Hematopoietic multipotent progenitor cell treated with erythropoietin and hydrocortisone succinate and interleukin-3 and kit ligand, for 6 days (in vitro differentiated cells): ENCODE data around the gene NDRG2.
"Not testable (repeated sequence)": the region's sequence is repeated elsewhere in the genome, so short reads cannot be mapped to it uniquely, and the experiment has no call there.

Experiments
- DNase-seq: peaks from one replicate; pipeline ENCODE4 v3.0.0-alpha.2; 2015

NDRG2 gene

DNA sequence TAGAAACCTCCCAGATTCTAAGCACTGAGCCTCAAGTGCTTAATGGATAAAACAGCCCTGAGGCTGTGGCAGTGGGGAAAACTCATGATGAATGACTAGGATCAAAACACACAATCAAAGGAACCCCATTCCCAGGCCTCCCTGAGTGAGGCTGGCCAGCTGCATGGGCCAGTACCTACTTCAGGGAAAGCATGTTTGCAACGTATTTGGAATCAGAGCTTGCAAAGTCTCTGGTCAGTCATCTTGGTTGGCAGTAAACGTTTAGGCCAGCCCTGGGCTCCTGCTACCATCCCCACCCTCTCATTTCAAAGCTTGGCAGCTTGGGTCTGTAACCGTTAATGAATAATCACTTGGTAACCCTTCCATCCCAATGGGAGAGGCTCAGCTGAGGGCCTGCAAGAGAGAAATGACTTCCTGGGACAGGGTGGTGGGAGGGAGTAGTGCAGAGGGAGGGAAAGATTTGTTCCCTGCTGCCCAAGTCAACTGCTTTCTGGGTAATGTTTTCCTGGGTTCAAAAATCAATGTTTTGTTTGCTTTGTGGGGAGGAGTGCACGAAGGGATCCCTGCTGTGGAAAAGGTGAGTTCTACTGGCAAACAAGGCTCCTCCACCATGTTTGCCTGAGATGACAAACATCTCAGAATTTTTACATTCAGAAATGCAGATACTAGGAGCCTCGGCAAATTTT, 30.7 kb upstream of the NDRG2 start:
- DNase-seq: no peak

GRCh38 chr14:21054768-21055145, 29.9 kb upstream of the NDRG2 start:
- no peak for DNase-seq

DNA sequence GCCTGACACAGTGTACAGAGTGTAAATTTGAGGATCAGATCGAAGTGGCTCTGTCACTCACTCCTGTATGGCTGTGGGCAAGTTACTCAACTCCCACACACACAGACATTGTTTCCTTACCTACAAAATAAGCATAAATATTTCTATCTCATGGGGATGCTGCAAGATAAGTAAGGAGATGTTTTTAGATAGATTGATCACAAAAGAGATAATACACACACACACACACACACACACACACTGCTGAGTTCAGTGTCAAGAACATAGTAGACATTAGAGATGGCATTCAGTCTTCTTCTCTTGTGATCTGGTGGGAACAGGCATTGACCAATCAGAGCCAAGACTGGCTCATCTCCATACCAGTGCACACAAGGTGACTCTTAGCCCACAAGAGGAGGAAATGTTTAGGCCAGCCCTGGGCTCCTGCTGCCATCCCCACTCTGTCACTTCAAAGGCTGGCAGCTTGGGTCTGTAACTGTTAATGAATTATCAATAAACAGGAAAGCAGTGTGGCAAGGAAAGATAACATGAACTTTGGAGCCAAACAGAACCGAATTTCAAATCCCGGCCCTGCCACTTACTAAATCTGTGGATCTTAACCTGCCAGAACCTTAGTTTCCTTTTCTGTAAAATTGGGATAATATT, 29.4 kb upstream of the NDRG2 start:
- no peak for DNase-seq

- no peak for DNase-seq
These were observed 28.6 kb upstream of the NDRG2 start for GRCh38 chr14:21053184-21054122.

DNA sequence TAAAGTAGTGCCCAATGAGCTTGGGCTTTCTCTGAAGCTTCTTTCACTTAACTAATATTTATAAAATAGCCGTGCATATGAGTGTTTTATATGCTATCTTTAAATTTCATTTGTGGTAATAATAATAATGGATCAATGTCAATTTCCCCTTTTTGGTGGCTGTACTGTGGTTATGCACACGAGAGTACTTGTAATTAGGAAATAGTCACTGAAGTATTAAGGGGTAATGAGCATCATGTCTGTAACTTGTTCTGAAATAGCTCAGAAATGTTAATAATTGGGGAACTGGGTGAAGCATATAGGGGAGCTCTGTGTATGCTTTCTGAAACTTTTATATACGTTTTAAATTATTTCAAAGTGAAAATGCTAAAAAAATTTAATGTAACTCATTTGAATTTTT, 25.7 kb upstream of the NDRG2 start:
- no peak for DNase-seq

DNA sequence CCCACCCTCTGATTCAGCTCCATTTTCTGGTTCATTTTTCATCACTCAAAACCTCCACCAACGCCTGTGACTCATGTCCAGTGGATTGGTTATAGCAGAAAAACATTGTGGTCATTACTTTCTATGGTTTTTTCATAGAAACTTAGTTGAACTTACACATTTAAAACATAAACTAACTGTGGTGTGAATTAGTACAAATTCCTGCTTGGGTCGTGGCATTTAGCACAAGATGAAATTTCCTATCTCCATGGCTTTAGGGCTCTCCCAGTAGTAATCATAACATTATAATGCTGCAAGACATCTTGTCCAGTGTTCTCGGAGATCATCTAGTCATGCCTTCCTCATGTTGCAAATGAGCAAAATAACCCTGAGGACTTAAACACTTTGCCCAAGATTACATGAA, 24.4 kb upstream of the NDRG2 start:
- no peak for DNase-seq

DNA sequence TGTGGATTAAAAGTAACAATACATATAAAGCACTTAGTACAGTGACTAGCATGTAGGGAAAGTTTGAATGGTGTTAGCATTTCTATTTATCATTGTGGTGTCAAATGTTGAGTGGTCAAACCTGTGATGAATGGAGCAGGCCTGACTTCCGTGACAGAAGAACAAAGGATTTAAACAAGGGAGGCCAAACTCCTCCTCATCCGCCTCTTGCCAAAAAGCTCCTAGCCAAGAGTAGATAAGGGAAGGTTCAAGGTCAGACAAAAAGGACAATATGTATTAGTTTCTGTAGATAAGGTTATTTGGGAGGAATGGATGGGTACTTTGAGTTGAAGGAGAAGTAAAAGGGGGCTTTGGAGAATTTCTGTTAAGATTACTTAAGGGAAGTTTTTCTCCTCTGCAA, 23.8 kb upstream of the NDRG2 start:
- DNase-seq: no peak

DNA sequence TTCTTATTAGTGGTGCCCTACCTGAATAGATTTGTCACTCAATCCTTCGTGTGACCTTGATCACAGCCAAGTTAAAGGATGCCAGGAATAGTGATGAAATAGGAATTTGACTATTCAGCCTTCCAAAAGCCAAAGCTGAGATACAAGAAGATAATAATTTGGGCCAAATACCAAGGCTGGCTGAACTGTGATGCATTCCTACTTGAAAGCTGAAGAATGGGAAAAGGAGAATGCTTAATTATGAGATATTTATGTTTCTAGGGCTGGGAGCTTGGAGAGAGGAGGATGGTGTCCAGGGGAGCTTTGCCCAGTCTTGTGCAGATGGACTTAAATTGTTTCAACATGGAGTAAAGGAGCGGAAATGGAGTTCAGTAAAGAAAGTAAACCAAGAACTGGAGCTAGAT, 22.5 kb upstream of the NDRG2 start:
- DNase-seq: no peak

- DNase-seq: peak; percentile 86
These were observed 19.2 kb upstream of the NDRG2 start for GRCh38 chr14:21043974-21044618.

GRCh38 chr14:21043387-21043973, 18.6 kb upstream of the NDRG2 start:
- DNase-seq: no peak

- no peak for DNase-seq
These were observed 18.1 kb upstream of the NDRG2 start for GRCh38 chr14:21042918-21043317.

DNA sequence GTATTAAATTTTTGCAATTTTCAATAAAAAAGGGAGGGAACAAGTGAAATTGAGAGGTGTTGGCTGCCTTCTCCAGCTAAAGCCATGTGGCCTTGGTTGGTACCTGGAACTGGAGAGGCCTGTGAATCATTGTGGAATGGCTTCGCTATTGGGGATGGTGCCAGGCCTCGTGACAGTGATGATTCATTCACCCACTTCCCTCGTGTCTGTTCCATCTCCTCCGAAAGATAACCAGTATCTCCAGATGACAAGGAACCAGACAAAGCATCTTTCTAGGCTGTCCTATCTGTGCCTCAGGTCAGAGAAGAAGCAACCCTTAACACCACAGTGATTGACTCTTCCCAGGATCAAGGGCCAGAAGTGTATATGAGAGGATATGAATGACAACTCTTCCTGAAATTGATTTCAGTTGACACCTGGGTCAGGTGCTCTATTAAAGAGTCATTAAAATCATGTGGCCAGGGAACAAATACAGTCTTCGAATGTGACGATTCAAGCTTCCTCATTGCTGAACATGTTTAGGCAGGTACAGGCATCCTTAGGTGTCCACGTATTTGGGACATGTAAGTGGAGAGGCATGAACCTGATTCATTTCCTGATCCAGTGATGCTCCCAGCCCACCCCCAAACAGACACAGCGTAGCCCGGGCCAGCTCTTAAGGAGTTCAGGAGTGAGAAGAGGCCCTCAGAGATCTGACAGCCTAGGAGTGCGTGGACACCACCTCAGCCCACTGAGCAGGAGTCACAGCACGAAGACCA, 17.0 kb upstream of the NDRG2 start, which contains the start of gene RNASE7:
Gene RNASE7, plus strand, starts transcription at position 687 of the 758 bp plus-strand sequence. CDS start 631 bp downstream, outside the sequence.
- DNase-seq: peak; percentile 42

DNA sequence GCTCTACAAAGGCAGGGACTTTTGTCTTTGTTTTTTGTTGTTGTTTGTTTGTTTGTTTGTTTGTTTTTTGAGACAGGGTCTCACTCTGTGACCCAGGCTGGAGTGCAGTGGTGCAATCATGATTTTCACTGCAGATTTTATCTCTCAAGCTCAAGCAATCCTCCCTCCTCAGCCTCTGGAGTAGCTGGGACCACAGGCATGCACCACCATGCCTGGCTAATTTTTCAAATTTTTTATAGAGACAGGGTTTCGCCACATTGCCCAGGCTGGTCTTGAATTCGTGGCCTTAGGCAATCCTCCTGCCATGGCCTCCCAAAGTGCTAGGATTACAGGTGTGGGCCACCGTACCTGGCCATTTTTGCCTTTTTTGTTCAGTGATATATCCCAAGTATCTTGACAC, 16.1 kb upstream of the NDRG2 start:
- not testable (repeated sequence) for DNase-seq

- DNase-seq: peak; percentile 23
These were observed 15.6 kb upstream of the NDRG2 start for GRCh38 chr14:21040370-21040925.

DNA sequence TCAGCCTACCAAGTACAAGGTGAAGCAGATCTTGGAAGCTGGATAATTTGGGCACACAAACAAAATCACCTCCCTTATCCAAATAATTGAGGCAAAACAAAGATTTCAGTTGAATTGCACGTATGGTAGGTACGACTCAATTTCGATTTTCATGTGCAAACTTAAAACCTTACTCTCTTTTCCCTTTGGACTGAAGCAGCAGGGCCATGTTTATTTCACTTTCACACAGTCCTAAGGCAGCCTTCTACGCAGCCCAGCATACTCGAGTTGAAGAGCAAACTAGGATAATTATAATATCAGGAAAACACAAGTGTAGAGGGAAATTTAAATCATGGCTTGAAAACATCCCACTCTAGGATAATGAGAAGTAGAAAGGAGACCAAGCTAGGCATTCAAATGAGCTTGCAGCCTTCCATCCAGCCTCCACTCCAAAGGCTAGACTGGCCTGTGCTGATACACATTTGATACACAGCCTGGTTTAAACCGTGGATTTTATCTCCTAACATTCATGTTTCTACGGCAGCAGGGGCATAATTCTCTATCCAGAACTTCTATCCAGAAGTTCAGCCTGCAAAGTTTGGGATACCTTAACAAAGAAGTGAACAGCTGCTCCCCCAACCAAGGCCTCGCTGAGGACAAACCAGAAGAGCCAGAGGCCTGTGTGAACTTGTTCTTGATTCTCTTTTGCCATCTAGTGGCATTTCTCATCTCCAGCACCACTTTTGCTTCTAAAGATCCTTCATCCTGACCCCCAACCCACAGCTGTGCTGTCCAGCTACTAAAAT, 14.9 kb upstream of the NDRG2 start:
- DNase-seq: peak; percentile 81

DNA sequence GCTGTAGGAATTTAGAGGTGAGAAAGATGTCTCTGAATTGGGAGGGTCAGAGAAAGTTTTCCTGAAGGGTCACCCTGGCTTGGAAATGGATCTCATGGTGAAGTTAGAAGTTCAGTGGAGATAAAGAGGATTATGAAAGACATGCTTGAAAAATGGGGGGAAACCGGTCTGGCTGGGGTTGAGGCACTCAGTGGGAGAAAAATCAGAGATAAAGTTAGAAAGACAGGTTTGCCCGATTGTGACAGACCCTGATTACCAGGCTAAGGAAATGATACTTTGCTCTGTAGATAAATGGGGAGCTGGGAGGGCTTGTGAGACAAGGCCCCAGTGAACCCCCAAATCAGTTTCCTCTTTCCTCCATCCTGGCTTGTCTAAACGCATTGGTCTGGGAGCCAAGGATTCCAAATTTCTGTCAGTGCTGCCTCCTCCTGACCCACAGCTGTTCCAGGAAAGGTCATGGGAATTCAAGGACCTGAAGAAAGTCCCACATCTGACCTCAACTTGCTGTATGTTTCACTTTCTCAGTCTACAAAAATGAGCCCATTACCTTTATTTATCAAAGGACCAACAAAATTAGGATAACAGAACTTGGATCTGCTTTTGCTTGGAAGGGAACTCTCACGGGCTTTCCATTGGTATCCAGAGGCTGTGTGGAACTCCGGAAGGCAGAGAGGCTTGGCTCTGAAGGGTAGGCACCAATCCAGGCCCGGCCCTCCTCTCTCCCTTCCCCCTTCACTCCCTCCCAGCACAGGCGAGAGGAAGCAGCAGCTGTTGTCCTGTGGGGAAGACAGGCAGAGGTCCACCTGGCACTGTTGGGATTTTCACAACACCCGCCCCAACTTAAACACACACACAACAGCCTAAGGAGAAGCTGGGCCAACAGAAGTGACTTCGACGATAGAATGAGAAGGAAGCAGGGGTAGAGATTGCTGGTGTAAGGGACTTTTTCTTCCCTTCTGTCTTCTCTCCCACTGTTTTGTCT, 13.9 kb upstream of the NDRG2 start:
- no peak for DNase-seq

- no peak for DNase-seq
These were observed 12.3 kb upstream of the NDRG2 start for GRCh38 chr14:21037156-21037555.

DNA sequence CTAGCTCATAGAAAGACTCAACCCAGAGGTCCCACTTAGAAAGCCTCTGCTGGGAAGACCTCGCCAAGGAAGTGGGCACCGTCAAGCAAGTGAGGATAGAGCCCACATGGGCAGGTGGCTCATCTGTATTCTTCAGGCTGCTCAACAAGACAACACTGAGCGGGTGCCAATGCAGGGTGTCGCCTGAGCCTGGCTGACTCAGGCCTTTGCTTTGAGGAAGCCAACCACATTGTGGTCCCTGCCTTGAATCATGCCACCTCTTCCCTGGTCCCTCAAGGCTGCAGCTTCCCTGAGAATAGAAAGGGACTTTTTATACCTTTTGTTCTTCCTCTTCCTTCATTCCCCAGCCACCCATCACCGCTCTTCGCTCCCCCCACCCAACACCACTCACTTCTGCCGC, 11.9 kb upstream of the NDRG2 start:
- DNase-seq: no peak

- no peak for DNase-seq
These were observed 9.8 kb upstream of the NDRG2 start, which contains the start of gene RNASE13 for GRCh38 chr14:21034707-21035106. Gene RNASE13 (minus strand): TSS chr14:21034807. CDS start chr14:21034288, 519 bp downstream.
